ENCODE data around the gene CBLC.

CBLC gene

GRCh38 chr19:44813841-44814470 is 36.3 kb downstream of the CBLC start:
- no peak for TF ChIP-seq CTCF (IDR thresholded peaks at IDR 0.05; ENCODE audit: insufficient read depth, low read depth, low read length, missing control alignments)
- H3K4me3 ChIP-seq (ENCODE audit: low read length), result no peak overlapping the region
- DNase-seq (ENCODE audit: low read depth), result no peak

GRCh38 chr19:44814517-44814916 is 36.8 kb downstream of the CBLC start:
- no peak for TF ChIP-seq CTCF (IDR thresholded peaks at IDR 0.05; ENCODE audit: insufficient read depth, low read depth, low read length, missing control alignments)
- H3K4me3 ChIP-seq (ENCODE audit: low read length), result no peak overlapping the region
- no peak for DNase-seq (ENCODE audit: low read depth)

- no peak overlapping the region for H3K4me3 ChIP-seq (ENCODE audit: low read length)
- no peak for TF ChIP-seq CTCF (IDR thresholded peaks at IDR 0.05; ENCODE audit: insufficient read depth, low read depth, low read length, missing control alignments)
- DNase-seq (ENCODE audit: low read depth), result no peak
Measured at GRCh38 chr19:44816301-44816700, 38.6 kb downstream of the CBLC start.

GRCh38 chr19:44817725-44818465 is 40.2 kb downstream of the CBLC start:
- TF ChIP-seq CTCF (IDR thresholded peaks at IDR 0.05; ENCODE audit: insufficient read depth, low read depth, low read length, missing control alignments), result no peak

GRCh38 chr19:44818466-44819031 is 40.9 kb downstream of the CBLC start:
- no peak for TF ChIP-seq CTCF (IDR thresholded peaks at IDR 0.05; ENCODE audit: insufficient read depth, low read depth, low read length, missing control alignments)
- DNase-seq (ENCODE audit: low read depth), result no peak
- H3K4me3 ChIP-seq (ENCODE audit: low read length), result no peak overlapping the region

More at GRCh38 chr19:44817725-44818465, 40.2 kb downstream of the CBLC start:
- no peak overlapping the region for H3K4me3 ChIP-seq (ENCODE audit: low read length)
- no peak for DNase-seq (ENCODE audit: low read depth)

GRCh38 chr19:44819246-44819832 is 41.6 kb downstream of the CBLC start:
- no peak overlapping the region for H3K4me3 ChIP-seq (ENCODE audit: low read length)
- no peak for TF ChIP-seq CTCF (IDR thresholded peaks at IDR 0.05; ENCODE audit: insufficient read depth, low read depth, low read length, missing control alignments)
- DNase-seq (ENCODE audit: low read depth), result no peak

Data from epithelial cell of esophagus (primary cell).